Calu3 (cell line): Measurements from ENCODE around the gene OR14A2. TPM values are rescaled to one million over a fixed set of nuclear protein-coding genes. Genes with fewer than 3 reads are reported as not detected.
A peak's percentile ranks its signal among the peaks of the same experiment; 100 is the strongest.
"Not testable (repeated sequence)": the region's sequence is repeated elsewhere in the genome, so short reads cannot be mapped to it uniquely, and the experiment has no call there.

Experiments
- BruUV-seq: library from RNA; stranded (reverse); fragments of 400-500 nt; replicated peaks from 2 replicates; lab custom pipeline; 2021; lab: Mats Ljungman, UMichigan
- CTCF ChIA-PET: fragments of 300-600 bp; sonication (Branson Sonifier 250); formaldehyde crosslinking; loops from one replicate; lab custom pipeline; 2022; ENCODE audit warnings: antibody characterized with exemption; lab: Charles Lee
- DNase-seq: peaks from one replicate; pipeline ENCODE4 v3.0.0; 2022
- H3K27ac Mint-ChIP-seq: one replicate; pipeline ENCODE4 v1.8.0; 2022; ENCODE audit warnings: mixed read lengths; ENCODE audit not compliant: unreplicated experiment
- H3K27me3 Mint-ChIP-seq: one replicate; pipeline ENCODE4 v1.8.0; 2022; ENCODE audit warnings: mixed read lengths; ENCODE audit not compliant: unreplicated experiment
- H3K36me3 Mint-ChIP-seq: one replicate; pipeline ENCODE4 v1.8.0; 2022; ENCODE audit warnings: mild to moderate bottlenecking, moderate library complexity, mixed read lengths; ENCODE audit not compliant: insufficient read depth, unreplicated experiment
- H3K4me1 Mint-ChIP-seq: one replicate; pipeline ENCODE4 v1.8.0; 2022; ENCODE audit warnings: mild to moderate bottlenecking, low read depth, mixed read lengths; ENCODE audit not compliant: unreplicated experiment
- H3K4me3 Mint-ChIP-seq: one replicate; pipeline ENCODE4 v1.8.0; 2022; ENCODE audit warnings: mild to moderate bottlenecking, low read depth, moderate library complexity, mixed read lengths; ENCODE audit not compliant: unreplicated experiment
- H3K9me3 Mint-ChIP-seq: one replicate; pipeline ENCODE4 v1.8.0; 2022; ENCODE audit warnings: low read depth, mixed read lengths; ENCODE audit not compliant: unreplicated experiment
- CTCF ChIP-seq: fragments of 200-600 bp; IDR thresholded peaks from one replicate; pipeline ENCODE4 v1.8.0; 2022; ENCODE audit warnings: antibody characterized with exemption; ENCODE audit not compliant: unreplicated experiment
- intact Hi-C: fragments of 100-400 bp; cut with micrococcal nuclease; formaldehyde crosslinking; loops from one replicate; pipeline ENCODE4 v1.10.0; 2022; ENCODE audit not compliant: unreplicated experiment
- total RNA-seq: library from RNA; stranded (reverse); gene quantifications from 2 replicates; pipeline ENCODE4 v1.2.3, GENCODE V29; 2022

OR14A2 gene
- total RNA-seq, 1 experiment from 2014 or later, result not detected

GRCh38 chr1:247713753-247714152 lies 34.2 kb downstream of the OR14A2 start:
- TF ChIP-seq CTCF, result no peak
- Mint-ChIP-seq H3K27me3 (no peaks in the 10 kb centered on the region), H3K4me1 (no peaks in the 10 kb centered on the region), H3K9me3 (peaks cover 29% of the 10 kb centered on the region), H3K27ac (no peak overlapping the region), H3K4me3 (no peak overlapping the region), H3K36me3 (no peaks in the 10 kb centered on the region)
- intact Hi-C loops, result no loop called here
- DNase-seq, result no peak
- BruUV-seq, result no TSS peak
- CTCF ChIA-PET, result no interaction called here

GRCh38 chr1:247710681-247711080 lies 37.3 kb downstream of the OR14A2 start:
- H3K4me1 Mint-ChIP-seq, BruUV-seq, H3K27me3 Mint-ChIP-seq, H3K36me3 Mint-ChIP-seq, H3K4me3 Mint-ChIP-seq, H3K27ac Mint-ChIP-seq, intact Hi-C loops, CTCF ChIA-PET, DNase-seq: not testable (repeated sequence)
- H3K9me3 Mint-ChIP-seq, result peaks cover 24% of the 10 kb centered on the region

- no peak for TF ChIP-seq CTCF
- no peaks in the 10 kb centered on the region for H3K4me1 Mint-ChIP-seq
- CTCF ChIA-PET, result no interaction called here
- no peaks in the 10 kb centered on the region for H3K36me3 Mint-ChIP-seq
- intact Hi-C loops, result no loop called here
- DNase-seq, result no peak
- no TSS peak for BruUV-seq
- H3K4me3 Mint-ChIP-seq, result no peak overlapping the region
- H3K9me3 Mint-ChIP-seq, result peaks cover 32% of the 10 kb centered on the region
- no peak overlapping the region for H3K27ac Mint-ChIP-seq
- no peaks in the 10 kb centered on the region for H3K27me3 Mint-ChIP-seq
Observed at GRCh38 chr1:247701338-247701737, 46.6 kb downstream of the OR14A2 start.

GRCh38 chr1:247681288-247681897 lies 66.5 kb downstream of the OR14A2 start:
- no peaks in the 10 kb centered on the region for H3K36me3 Mint-ChIP-seq
- no peak overlapping the region for H3K4me3 Mint-ChIP-seq
- DNase-seq, result peak; percentile 16
- TF ChIP-seq CTCF, result peak; percentile 45
- H3K9me3 Mint-ChIP-seq, result peaks cover 37% of the 10 kb centered on the region
- intact Hi-C loops, result no loop called here
- CTCF ChIA-PET, result no interaction called here
- no TSS peak for BruUV-seq
- no peak overlapping the region for H3K27ac Mint-ChIP-seq
- H3K27me3 Mint-ChIP-seq, result no peaks in the 10 kb centered on the region
- no peaks in the 10 kb centered on the region for H3K4me1 Mint-ChIP-seq

GRCh38 chr1:247680171-247680570 lies 67.8 kb downstream of the OR14A2 start:
- H3K9me3 Mint-ChIP-seq, result peaks cover 31% of the 10 kb centered on the region
- H3K4me1 Mint-ChIP-seq, result no peaks in the 10 kb centered on the region
- no peak for DNase-seq
- H3K27ac Mint-ChIP-seq, result no peak overlapping the region
- H3K36me3 Mint-ChIP-seq, result no peaks in the 10 kb centered on the region
- CTCF ChIA-PET, result no interaction called here
- intact Hi-C loops, result no loop called here
- no peak for TF ChIP-seq CTCF
- no TSS peak for BruUV-seq
- no peaks in the 10 kb centered on the region for H3K27me3 Mint-ChIP-seq
- no peak overlapping the region for H3K4me3 Mint-ChIP-seq
